M059J (cell line): ENCODE measurements around the gene SMPD3. TPM values are rescaled to one million over a fixed set of nuclear protein-coding genes. Genes with fewer than 3 reads are reported as not detected.

Experiments used
- DNase-seq: peaks from one replicate; pipeline ENCODE4 v3.0.0-alpha.2; 2012; ENCODE audit warnings: low read depth
- total RNA-seq: library from RNA; depleted of rRNA; stranded (reverse); fragments of >200 nt; shearing (Covaris generic); gene quantifications from 2 replicates; pipeline ENCODE4 v1.2.3, GENCODE V29; 2014

The SMPD3 gene
- total RNA-seq, 1 experiment from 2014 or later = 0.25 TPM

DNA sequence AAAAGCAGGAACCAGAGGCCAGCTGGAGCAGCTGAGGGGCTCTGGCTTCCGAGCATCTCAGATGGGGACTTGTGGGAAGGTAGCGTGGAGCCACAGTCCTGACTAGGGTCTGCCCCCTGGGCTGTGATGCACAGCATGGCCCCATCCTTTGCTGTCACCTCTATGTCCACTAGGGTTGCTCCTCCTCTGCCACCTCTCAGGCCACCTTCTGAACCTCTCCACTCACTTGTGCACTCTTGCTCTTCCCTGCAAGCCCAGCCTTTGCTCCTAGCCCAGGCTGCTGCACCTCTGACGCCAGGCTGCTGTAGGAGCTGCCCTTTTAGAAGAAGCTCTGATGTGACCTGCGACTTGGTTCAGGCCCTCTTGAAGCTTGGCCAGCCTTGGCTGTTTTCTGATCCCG, 24.3 kb upstream of the SMPD3 start:
- no peak for DNase-seq

DNA sequence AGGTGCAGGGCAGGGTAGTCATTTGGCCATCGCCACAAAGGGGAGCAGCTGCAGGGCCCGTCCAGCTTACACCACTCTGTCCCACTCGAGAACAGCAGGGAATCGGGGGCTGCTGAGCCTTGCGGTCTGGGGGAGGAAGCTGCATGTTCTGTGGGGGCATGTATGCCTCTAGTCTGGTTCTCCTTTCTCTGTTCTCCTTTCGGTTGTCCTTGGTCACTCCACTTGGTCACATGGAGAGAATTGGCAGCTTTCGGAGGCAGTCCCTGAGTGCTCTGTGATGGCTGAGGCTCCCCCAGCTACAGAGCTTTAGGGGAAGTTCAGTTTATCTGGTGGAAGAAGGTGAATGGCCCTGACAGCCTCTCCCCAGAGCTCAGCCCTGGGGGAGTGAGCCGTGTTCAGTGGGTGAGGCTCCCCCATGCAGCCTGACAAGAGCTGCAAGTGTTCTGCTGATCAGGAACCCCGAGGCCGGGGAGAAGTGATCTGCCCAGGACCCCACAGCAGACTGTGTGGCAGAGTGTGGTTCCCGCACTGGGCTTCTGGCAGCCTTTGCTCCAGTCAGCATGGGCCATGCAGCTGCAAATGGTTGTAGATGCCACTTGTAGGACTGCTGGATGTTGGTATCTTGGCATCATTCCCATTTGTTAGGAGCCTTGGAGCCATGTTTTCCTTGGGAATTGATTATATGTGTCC, 22.3 kb upstream of the SMPD3 start:
- DNase-seq = no peak

- DNase-seq = no peak
Observed at GRCh38 chr16:68469796-68470460, 21.6 kb upstream of the SMPD3 start.

GRCh38 chr16:68468842-68469241, 20.5 kb upstream of the SMPD3 start:
- no peak for DNase-seq

DNA sequence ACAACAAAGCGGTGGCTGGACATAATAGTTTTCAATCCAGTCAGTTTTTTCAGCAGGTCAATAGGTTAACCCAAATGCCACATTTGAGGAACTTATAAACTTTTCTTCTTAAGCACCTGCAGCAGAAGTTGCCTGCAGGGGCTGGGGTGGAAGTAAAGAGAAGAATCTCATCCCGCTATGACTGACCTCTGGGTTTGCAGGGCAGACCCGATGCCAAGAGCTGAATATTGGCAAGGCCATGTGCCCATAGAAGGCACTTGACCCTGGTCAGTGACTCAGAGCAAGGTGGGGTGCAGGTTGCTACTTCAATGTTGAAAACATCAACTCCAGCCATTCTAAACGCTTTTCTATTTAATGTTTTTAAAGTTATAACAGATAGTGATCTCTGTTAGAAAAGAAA, 17.9 kb upstream of the SMPD3 start:
- no peak for DNase-seq

DNA sequence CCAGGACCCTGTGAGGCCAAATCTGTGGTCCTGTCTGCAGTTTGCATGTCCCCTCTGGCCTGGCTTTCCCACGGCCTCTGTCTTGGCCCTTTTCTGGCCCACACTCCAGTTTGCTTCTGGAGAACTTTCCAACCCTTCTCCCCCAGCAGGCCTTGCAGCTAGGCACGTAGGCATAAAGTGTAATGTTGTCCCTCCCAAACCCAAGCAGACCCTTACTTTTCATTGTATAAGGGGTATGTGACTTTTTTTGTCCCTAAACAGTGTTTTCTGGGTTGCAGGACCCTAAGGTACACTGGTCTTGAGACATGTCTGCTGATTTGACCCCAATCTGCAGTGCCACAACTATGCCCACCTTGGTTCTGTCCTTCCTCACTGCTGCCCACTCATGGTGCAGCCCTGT, 15.6 kb upstream of the SMPD3 start:
- no peak for DNase-seq

DNA sequence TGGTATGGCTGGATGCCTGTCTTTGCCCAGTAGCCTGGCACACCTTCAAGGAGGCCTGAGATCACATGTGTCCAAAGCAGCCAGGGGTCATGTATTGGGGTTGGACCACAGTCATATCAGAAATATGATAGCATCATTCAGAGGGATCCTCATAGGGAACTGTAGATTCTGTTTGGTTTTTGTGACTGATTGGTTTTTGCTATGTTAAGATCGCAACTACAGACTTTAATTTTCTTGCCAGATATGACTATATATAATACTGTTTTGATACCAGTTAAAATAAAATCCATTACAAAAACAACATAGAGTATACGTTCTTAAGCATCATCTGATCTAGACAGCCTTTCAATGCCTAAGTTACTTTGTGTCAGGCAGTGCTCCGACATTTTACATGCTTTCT, 11.8 kb upstream of the SMPD3 start:
- no peak for DNase-seq

DNA sequence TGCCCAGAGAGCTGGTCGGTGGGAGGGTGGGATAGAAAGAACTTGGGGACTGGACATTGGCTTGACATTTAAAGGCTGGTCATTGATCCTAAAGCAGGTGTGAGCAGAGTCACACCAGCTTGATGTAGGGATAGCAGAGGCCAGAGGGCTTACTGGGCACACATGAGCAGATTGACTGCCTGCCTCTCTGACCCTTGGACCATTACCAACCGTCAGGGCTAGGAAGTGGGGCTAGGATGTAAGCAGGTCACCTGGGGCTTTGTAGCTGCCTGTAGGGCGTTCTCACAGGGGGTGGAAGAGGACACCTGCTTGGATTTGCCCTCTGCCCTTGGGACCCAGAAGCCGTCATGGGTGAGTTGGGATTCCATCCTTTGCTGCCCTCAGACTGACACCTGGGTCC, 11.1 kb upstream of the SMPD3 start:
- DNase-seq = no peak

- no peak for DNase-seq
Observed at GRCh38 chr16:68458551-68458950, 10.2 kb upstream of the SMPD3 start.

- DNase-seq = no peak
Observed at GRCh38 chr16:68458101-68458500, 9.8 kb upstream of the SMPD3 start.

- DNase-seq = no peak
Observed at GRCh38 chr16:68455631-68456030, 7.3 kb upstream of the SMPD3 start.

DNA sequence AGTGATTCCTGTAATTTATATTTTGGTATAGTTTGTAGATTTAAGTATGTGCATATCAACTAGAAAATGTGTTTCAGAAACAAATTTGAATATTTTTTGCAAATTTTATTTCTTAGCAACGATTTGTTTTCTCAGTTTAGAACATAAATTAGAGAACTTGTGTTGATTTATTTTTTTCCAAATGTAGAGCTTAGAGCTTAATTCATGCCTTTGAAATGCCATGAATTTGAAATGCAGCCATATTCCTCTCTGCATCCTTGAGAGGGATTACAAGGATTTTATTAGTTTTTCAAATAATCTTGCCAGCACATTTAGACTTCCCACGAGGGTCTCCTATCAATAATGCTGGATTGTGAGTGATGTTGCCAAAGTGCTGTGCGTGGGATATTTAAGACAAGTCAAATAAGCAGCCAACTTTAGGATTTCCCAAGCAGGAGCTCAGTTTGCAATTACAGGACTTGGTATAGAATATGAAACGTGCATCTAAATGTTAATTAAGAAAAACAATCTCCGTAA, 6.7 kb upstream of the SMPD3 start:
- DNase-seq = no peak

DNA sequence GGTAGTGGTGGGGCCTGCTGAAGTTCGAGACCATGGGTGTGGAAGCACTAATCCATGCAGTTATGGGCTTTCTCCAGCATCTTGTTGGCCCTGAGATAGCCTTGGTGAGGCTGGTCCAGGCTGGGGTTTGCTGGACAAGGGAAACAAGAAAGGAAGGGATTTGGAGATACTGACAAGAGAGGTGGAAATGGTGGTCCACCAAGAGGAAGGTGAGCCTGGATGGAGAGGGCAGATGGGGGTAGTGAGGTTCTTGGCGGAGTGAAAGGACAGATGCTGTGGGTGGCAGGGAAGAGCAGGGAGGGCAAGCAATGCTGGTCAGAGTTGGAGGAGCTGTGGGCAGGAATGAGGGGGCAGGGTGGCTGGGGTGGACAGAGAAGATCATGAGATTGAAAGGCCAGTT, 5.5 kb upstream of the SMPD3 start:
- no peak for DNase-seq

DNA sequence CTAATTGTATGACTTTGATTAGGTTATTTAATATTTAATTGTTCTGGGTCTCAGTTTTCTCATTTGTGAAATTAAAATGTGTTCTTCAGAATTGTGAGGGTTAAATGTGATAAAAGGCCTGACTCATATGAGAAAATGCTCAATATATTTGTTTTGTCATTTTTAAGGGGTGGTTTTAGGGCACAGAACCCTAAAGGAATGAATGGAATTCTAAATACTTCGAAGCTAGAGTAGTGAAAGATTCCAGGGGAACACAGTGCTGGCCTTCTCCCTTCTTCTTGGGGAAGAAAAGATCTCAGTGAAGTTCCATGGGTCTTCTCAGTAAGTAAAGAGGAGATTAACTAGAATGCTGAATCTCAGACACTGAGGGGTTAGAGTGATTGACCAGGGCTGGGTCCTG, 3.9 kb upstream of the SMPD3 start:
- DNase-seq = peak; percentile 33

GRCh38 chr16:68451676-68452075, 3.4 kb upstream of the SMPD3 start:
- no peak for DNase-seq

- no peak for DNase-seq
Observed at GRCh38 chr16:68450741-68451255, 2.5 kb upstream of the SMPD3 start.

DNA sequence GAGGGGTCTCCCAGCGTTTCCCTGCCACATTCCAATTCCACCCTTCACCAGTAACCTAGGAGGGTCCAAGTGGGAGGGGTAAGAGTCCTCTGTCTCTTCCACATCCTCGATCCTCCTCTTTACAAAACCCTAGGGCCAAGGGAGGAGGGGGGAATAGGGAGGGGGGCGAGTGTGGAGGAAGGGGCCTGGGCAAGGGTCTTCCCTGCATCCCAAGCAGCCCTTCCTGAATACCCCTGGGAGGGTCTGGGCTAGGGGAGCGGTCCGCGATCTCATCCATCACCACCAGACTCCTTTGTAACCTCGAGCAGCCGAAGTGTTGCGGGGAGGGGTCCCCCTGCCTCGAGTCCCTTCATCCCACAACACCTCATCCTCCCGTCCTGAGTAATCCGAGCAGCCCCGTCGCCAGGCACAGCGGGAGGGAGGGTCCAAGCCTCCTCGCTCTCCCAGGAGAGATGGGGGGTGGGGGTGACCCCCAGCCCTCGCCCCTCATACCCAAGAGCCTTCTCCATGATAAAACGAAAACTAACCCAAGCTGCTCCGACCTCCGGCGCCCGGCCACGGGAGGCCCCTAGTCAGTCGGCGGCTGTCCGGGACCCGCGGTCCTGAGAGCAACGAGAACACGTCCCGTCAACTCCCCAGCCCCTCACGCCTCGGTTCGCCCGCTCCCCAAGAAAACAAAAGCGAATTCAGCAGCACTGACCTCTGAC, 502 bp downstream of the SMPD3 start:
- DNase-seq = no peak

DNA sequence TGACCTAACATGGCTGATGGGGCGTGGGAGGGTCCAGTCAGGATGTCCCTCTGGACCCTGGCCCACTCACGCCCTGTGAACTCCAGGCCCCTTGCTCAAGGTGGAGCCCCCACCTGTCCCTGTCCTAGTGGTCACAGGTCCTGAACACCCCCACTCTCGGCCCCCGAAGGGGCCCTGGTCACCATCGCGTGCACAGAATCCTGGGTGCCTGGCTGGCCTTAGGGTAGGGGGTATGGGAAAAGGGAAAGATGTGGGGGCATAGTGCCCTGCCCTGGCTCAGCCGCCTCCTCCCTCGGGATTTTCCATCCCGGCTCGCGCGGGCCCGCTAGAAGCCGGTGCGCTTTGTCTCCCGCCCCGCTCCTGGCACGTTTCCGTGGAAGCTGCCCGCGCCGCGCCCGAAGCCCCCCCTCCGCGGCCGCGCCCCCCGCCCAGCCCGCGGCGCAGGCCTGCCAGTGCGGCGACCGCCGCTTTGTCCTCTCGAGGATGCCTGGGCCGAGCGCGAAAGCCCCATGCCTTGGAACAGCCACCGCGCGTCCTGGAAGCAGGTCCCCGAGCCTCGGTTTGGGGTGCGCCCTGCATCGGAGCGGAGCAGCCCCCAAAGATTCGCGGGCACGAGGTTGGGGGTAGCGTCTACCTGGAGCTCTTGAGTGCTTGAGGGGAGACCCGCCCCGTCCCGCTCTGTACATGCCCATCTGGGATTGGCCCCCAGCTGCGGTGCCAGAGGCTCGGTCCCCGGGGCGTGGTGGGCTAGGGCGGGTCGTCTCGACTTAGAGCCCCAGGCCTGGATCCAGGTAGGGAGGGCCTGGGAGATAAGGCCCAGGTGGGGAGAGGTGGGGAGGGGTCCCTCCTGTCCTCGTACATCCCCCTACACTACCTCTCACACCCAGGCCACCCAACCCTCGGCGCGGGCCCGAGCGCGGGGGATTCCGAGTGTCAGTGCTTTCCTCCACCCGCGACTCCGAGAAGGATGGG, 1.3 kb downstream of the SMPD3 start:
- no peak for DNase-seq

GRCh38 chr16:68445458-68445857, 2.9 kb downstream of the SMPD3 start:
- peak; percentile 62 for DNase-seq

DNA sequence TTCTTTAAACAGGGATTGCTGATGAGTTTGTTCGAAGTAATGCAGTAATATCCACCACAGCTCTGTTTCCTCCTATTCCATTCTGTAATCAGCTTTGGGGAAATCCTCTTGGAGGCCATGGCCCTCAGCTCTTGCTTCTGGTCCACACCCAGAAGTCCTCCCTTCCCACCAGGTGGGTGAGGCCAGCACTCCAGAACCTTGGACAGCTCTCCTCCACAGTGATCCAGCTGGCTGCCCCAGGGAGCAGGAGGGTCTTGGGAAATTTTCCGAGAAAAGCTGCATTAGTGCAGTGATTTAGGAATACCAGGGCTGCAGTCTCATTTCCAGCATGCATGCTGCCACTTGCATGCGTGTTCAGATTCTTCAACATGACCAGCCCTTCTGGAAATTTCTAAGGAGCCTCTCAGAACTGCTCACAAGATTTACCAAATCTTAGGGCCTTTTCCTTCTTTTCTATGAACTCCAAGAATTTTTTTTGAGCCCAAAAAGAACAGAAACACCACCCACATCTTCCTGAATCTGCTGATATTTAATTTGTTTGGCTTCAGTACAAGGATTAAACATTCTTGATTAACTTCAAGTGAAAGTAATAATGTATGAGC, 4.2 kb downstream of the SMPD3 start:
- peak; percentile 31 for DNase-seq

GRCh38 chr16:68436581-68436980, 11.7 kb downstream of the SMPD3 start:
- no peak for DNase-seq
